HepG2 (cell line): ENCODE measurements around the gene NEK6. TPM values are rescaled to one million over a fixed set of nuclear protein-coding genes. Genes with fewer than 3 reads are reported as not detected.
A peak's percentile ranks its signal among the peaks of the same experiment; 100 is the strongest.

Source experiments
- BCL3 ChIP-seq: sonication (generic); formaldehyde crosslinking; IDR thresholded peaks from 2 replicates; pipeline ENCODE4 v1.5.1; 2020; ENCODE audit warnings: mild to moderate bottlenecking, missing genetic modification reagents, moderate library complexity
- HNF1B ChIP-seq: sonication (generic); formaldehyde crosslinking; IDR thresholded peaks from 2 replicates; pipeline ENCODE4 v1.5.1; 2020; ENCODE audit warnings: mild to moderate bottlenecking, moderate library complexity, missing genetic modification reagents
- HNF4A ChIP-seq: sonication (generic); formaldehyde crosslinking; IDR thresholded peaks from 2 replicates; pipeline ENCODE4 v1.4.0; 2020; ENCODE audit warnings: missing genetic modification reagents
- HNF4G ChIP-seq, 2 experiments: sonication (generic) in 1 of 2; formaldehyde crosslinking in 1 of 2; IDR thresholded peaks; 2 replicates each; pipeline versions ENCODE4 v1.4.0 to v1.6.1; 2011 to 2020; ENCODE audit warnings: borderline replicate concordance in 2 of 2, low read depth in 2 of 2, mild to moderate bottlenecking in 2 of 2, low read length in 1 of 2, missing genetic modification reagents in 1 of 2, moderate library complexity in 1 of 2
- MIER2 ChIP-seq: IDR thresholded peaks from 2 replicates; pipeline ENCODE4 v1.6.1; 2016; ENCODE audit warnings: missing biosample characterization, missing genetic modification reagents
- MNT ChIP-seq: fragments of 450-650 bp; IDR thresholded peaks from 2 replicates; pipeline ENCODE4 v1.6.1; 2016
- NFYC ChIP-seq: IDR thresholded peaks from 2 replicates; pipeline ENCODE4 v1.6.1; 2016; ENCODE audit warnings: missing genetic modification reagents, missing compliant biosample characterization
- REPIN1 ChIP-seq: sonication (generic); formaldehyde crosslinking; IDR thresholded peaks from 2 replicates; pipeline ENCODE4 v1.8.0; 2022; ENCODE audit warnings: missing genetic modification reagents, low read depth, mild to moderate bottlenecking, borderline replicate concordance
- RFXAP ChIP-seq: sonication (generic); formaldehyde crosslinking; IDR thresholded peaks from 2 replicates; pipeline ENCODE4 v1.4.0; 2020; ENCODE audit warnings: missing genetic modification reagents, borderline replicate concordance
- SALL1 ChIP-seq: sonication (generic); formaldehyde crosslinking; IDR thresholded peaks from 2 replicates; pipeline ENCODE4 v1.8.0; 2022; ENCODE audit warnings: mild to moderate bottlenecking, missing genetic modification reagents
- SRSF1 ChIP-seq: fragments of 200-400 bp; formaldehyde crosslinking; optimal IDR thresholded peaks from 2 replicates; pipeline ENCODE3; 2017; ENCODE audit warnings: mild to moderate bottlenecking, low read depth, low read length, moderate library complexity
- THAP11 ChIP-seq: IDR thresholded peaks from 2 replicates; pipeline ENCODE4 v1.6.1; 2016; ENCODE audit warnings: missing biosample characterization, missing genetic modification reagents
- ZNF18 ChIP-seq: sonication (generic); formaldehyde crosslinking; IDR thresholded peaks from 2 replicates; pipeline ENCODE4 v1.8.0; 2022; ENCODE audit warnings: mild to moderate bottlenecking, missing genetic modification reagents; ENCODE audit not compliant: insufficient replicate concordance
- ZNF317 ChIP-seq: sonication (generic); formaldehyde crosslinking; IDR thresholded peaks from 2 replicates; pipeline ENCODE4 v1.5.0; 2020; ENCODE audit warnings: mild to moderate bottlenecking, missing genetic modification reagents
- ZNF33A ChIP-seq: sonication (generic); formaldehyde crosslinking; IDR thresholded peaks from 2 replicates; pipeline ENCODE4 v1.5.1; 2020; ENCODE audit warnings: missing genetic modification reagents, mild to moderate bottlenecking, moderate library complexity, borderline replicate concordance
- ZNF354B ChIP-seq: sonication (generic); formaldehyde crosslinking; IDR thresholded peaks from 2 replicates; pipeline ENCODE4 v1.8.0; 2022; ENCODE audit warnings: mild to moderate bottlenecking, missing genetic modification reagents
- ZNF44 ChIP-seq: sonication (generic); formaldehyde crosslinking; IDR thresholded peaks from 2 replicates; pipeline ENCODE4 v1.5.1; 2020; ENCODE audit warnings: mild to moderate bottlenecking, missing genetic modification reagents
- ZNF597 ChIP-seq: sonication (generic); formaldehyde crosslinking; IDR thresholded peaks from 2 replicates; pipeline ENCODE4 v1.5.0; 2020; ENCODE audit warnings: missing genetic modification reagents
- ZNF629 ChIP-seq: sonication (generic); formaldehyde crosslinking; conservative IDR thresholded peaks from 2 replicates; pipeline ENCODE4 v1.5.0; 2020; ENCODE audit warnings: missing genetic modification reagents
- ZNF816 ChIP-seq: sonication (generic); formaldehyde crosslinking; IDR thresholded peaks from 2 replicates; pipeline ENCODE4 v1.8.0; 2022; ENCODE audit warnings: missing genetic modification reagents, mild to moderate bottlenecking, borderline replicate concordance
- polyA plus RNA-seq, 8 experiments: library from polyadenylated mRNA; depleted of rRNA in 3 of 8; stranded (reverse) in 7 of 8; unstranded in 1 of 8; fragments of >200 nt; fragmentation: Illumina TruSeq in 4 of 8; extraction: Trizol in 4 of 8; gene quantifications; 2 replicates each; pipeline versions ENCODE4 v1.2.1 to v1.2.3, GENCODE V29; 2011 to 2016; ENCODE audit warnings: low read depth in 4 of 8, missing spikeins in 1 of 8, mixed read lengths in 1 of 8; ENCODE audit not compliant: insufficient read depth in 1 of 8
- total RNA-seq, 5 experiments: library from RNA; depleted of rRNA; stranded (reverse); fragments of >200 nt; fragmentation: Illumina TruSeq; extraction: Trizol; gene quantifications; 2 replicates each; pipeline ENCODE4 v1.2.3, GENCODE V29; 2016; ENCODE audit warnings: low read depth in 1 of 5

Gene NEK6
- total and polyA plus RNA-seq, 2 of the 13 experiments (the other 11 are each of a cell fraction or from before 2014, with no cell fraction given) = 30.4 to 119 TPM

GRCh38 chr9:124350494-124351263 is 92.9 kb downstream of the NEK6 start (continued):
- no peak for TF ChIP-seq THAP11 (CRISPR knock-in tag)
- peak; percentile 67; the same call in 1 of the 2 replicates for TF ChIP-seq SALL1 (CRISPR knock-in tag)
- no peak for TF ChIP-seq ZNF597 (CRISPR knock-in tag)
- TF ChIP-seq RFXAP (CRISPR knock-in tag) = no peak
- no peak for TF ChIP-seq REPIN1 (CRISPR knock-in tag)
- peak; percentile 88 for TF ChIP-seq HNF4A (CRISPR knock-in tag)
- no peak for TF ChIP-seq SRSF1
- no peak for TF ChIP-seq ZNF816 (CRISPR knock-in tag)
- TF ChIP-seq HNF1B (CRISPR knock-in tag) = no peak
- TF ChIP-seq MNT = peak; percentile 24; the same call in 1 of the 2 replicates
- no peak for TF ChIP-seq NFYC (CRISPR knock-in tag)
- TF ChIP-seq ZNF354B = no peak
- TF ChIP-seq ZNF317 = no peak
- TF ChIP-seq MIER2 (CRISPR knock-in tag) = no peak
- TF ChIP-seq ZNF629 (CRISPR knock-in tag) = no peak
- no peak for TF ChIP-seq ZNF44 (CRISPR knock-in tag)
- no peak for TF ChIP-seq BCL3 (CRISPR knock-in tag)
- no peak for TF ChIP-seq ZNF18
- no peak for TF ChIP-seq ZNF33A
- peak; percentile 70 for TF ChIP-seq HNF4G (IDR thresholded peaks at IDR 0.05; ENCODE audit: borderline replicate concordance, low read depth, low read length)
- no peak; the same call in 1 of the 2 replicates for TF ChIP-seq HNF4G (CRISPR knock-in tag; IDR thresholded peaks at IDR 0.05; ENCODE audit: borderline replicate concordance, low read depth)
